ENCODE measurements around the gene CPZ. TPM values are rescaled to one million over a fixed set of nuclear protein-coding genes. Genes with fewer than 3 reads are reported as not detected.
"Not testable (repeated sequence)": the region's sequence is repeated elsewhere in the genome, so short reads cannot be mapped to it uniquely, and the experiment has no call there.

The CPZ gene
- total RNA-seq, 3 donors from 2014 or later: 2.9 to 13.4 (median 7.5) TPM

GRCh38 chr4:8653326-8654000, 60.9 kb downstream of the CPZ start:
- H3K36me3 ChIP-seq: no peaks in the 10 kb centered on the region
- no peak for TF ChIP-seq POLR2AphosphoS5 (IDR thresholded peaks at IDR 0.05)
- TF ChIP-seq CTCF (IDR thresholded peaks at IDR 0.05): no peak
- no peak for TF ChIP-seq POLR2A (IDR thresholded peaks at IDR 0.05)
- H3K27ac ChIP-seq: no peak overlapping the region
- H3K4me3 ChIP-seq: no peak overlapping the region
- DNase-seq (ENCODE audit: low spot score in 2 of 2): peak in 1 of 2 donors; percentile 31
- H3K4me1 ChIP-seq: no peaks in the 10 kb centered on the region
- intact Hi-C loops (cut with DNase I; ENCODE audit: low total_unique reads): no loop called here
- no peaks in the 10 kb centered on the region for H3K9me3 ChIP-seq
- H3K27me3 ChIP-seq: peaks cover 0 to 30% of the 10 kb centered on the region in 2 donors

- H3K36me3 ChIP-seq; H3K4me1 ChIP-seq; H3K27ac ChIP-seq; intact Hi-C loops (cut with DNase I; ENCODE audit: low total_unique reads); DNase-seq (ENCODE audit: low spot score in 2 of 2); H3K4me3 ChIP-seq; H3K9me3 ChIP-seq: not testable (repeated sequence)
- H3K27me3 ChIP-seq: peaks cover 0 to 23% of the 10 kb centered on the region in 2 donors
Observed at GRCh38 chr4:8654139-8654538, 61.6 kb downstream of the CPZ start.

- peaks cover 0 to 13% of the 10 kb centered on the region in 2 donors for H3K27me3 ChIP-seq
- H3K27ac ChIP-seq: no peak overlapping the region
- H3K9me3 ChIP-seq: no peaks in the 10 kb centered on the region
- no peaks in the 10 kb centered on the region for H3K36me3 ChIP-seq
- intact Hi-C loops (cut with DNase I; ENCODE audit: low total_unique reads): no loop called here
- no peaks in the 10 kb centered on the region for H3K4me1 ChIP-seq
- TF ChIP-seq POLR2A (IDR thresholded peaks at IDR 0.05): no peak
- no peak for TF ChIP-seq CTCF (IDR thresholded peaks at IDR 0.05)
- no peak for TF ChIP-seq POLR2AphosphoS5 (IDR thresholded peaks at IDR 0.05)
- peak in 1 of 2 donors; percentile 37 for DNase-seq (ENCODE audit: low spot score in 2 of 2)
- H3K4me3 ChIP-seq: no peak overlapping the region
Observed at GRCh38 chr4:8655411-8656184, 63.0 kb downstream of the CPZ start.

- Histone ChIP-seq H3K36me3 (no peaks in the 10 kb centered on the region), H3K4me3 (no peak overlapping the region), H3K9me3 (no peaks in the 10 kb centered on the region), H3K4me1 (no peaks in the 10 kb centered on the region), H3K27ac (no peak overlapping the region), H3K27me3 (peaks cover 0 to 13% of the 10 kb centered on the region in 2 donors)
- intact Hi-C loops (cut with DNase I; ENCODE audit: low total_unique reads): no loop called here
- peak in 1 of 2 donors; percentile 35 for DNase-seq (ENCODE audit: low spot score in 2 of 2)
- TF ChIP-seq POLR2AphosphoS5 (IDR thresholded peaks at IDR 0.05) (no peak), CTCF (IDR thresholded peaks at IDR 0.05) (no peak), POLR2A (IDR thresholded peaks at IDR 0.05) (no peak)
Observed at GRCh38 chr4:8656185-8656517, 63.6 kb downstream of the CPZ start.

GRCh38 chr4:8656711-8657380, 64.3 kb downstream of the CPZ start:
- Histone ChIP-seq H3K4me3 (no peak overlapping the region), H3K27me3 (peaks cover 0 to 12% of the 10 kb centered on the region in 2 donors), H3K9me3 (no peaks in the 10 kb centered on the region), H3K36me3 (no peaks in the 10 kb centered on the region), H3K4me1 (no peaks in the 10 kb centered on the region), H3K27ac (no peak overlapping the region)
- intact Hi-C loops (cut with DNase I; ENCODE audit: low total_unique reads): no loop called here
- no peak for TF ChIP-seq POLR2A (IDR thresholded peaks at IDR 0.05)
- TF ChIP-seq CTCF (IDR thresholded peaks at IDR 0.05): no peak
- no peak for TF ChIP-seq POLR2AphosphoS5 (IDR thresholded peaks at IDR 0.05)
- peak in 1 of 2 donors; percentile 31 for DNase-seq (ENCODE audit: low spot score in 2 of 2)

All from breast epithelium (tissue), 4 donors.